ENCODE measurements around the gene GIT2.
A peak's percentile ranks its signal among the peaks of the same experiment; 100 is the strongest.
"Not testable (repeated sequence)": the region's sequence is repeated elsewhere in the genome, so short reads cannot be mapped to it uniquely, and the experiment has no call there.

GIT2 gene

GRCh38 chr12:110012137-110012536 lies 16.0 kb upstream of the GIT2 start:
- H3K36me3 Mint-ChIP-seq (ENCODE audit: low read depth): peaks cover 26% of the 10 kb centered on the region
- peak overlapping the region; percentile 55 for H3K27ac Mint-ChIP-seq
- no peak overlapping the region for H3K4me3 Mint-ChIP-seq
- H3K9me3 Mint-ChIP-seq: no peaks in the 10 kb centered on the region
- H3K4me1 Mint-ChIP-seq (ENCODE audit: low read depth): peaks cover 52% of the 10 kb centered on the region
- H3K27me3 Mint-ChIP-seq (ENCODE audit: low read depth): no peaks in the 10 kb centered on the region

- Mint-ChIP-seq H3K27ac (peak overlapping the region; percentile 55), H3K4me3 (no peak overlapping the region), H3K36me3 (ENCODE audit: low read depth) (peaks cover 34% of the 10 kb centered on the region), H3K27me3 (ENCODE audit: low read depth) (no peaks in the 10 kb centered on the region), H3K9me3 (no peaks in the 10 kb centered on the region), H3K4me1 (ENCODE audit: low read depth) (peaks cover 52% of the 10 kb centered on the region)
Measured at GRCh38 chr12:110010853-110011723, 14.9 kb upstream of the GIT2 start.

- H3K4me1 Mint-ChIP-seq (ENCODE audit: low read depth): peaks cover 56% of the 10 kb centered on the region
- H3K36me3 Mint-ChIP-seq (ENCODE audit: low read depth): peaks cover 39% of the 10 kb centered on the region
- H3K4me3 Mint-ChIP-seq: not testable (repeated sequence)
Measured at GRCh38 chr12:110008681-110009398, 12.7 kb upstream of the GIT2 start.

GRCh38 chr12:110007881-110008280 lies 11.7 kb upstream of the GIT2 start:
- Mint-ChIP-seq H3K36me3 (ENCODE audit: low read depth) (peaks cover 42% of the 10 kb centered on the region), H3K9me3 (no peaks in the 10 kb centered on the region), H3K4me1 (ENCODE audit: low read depth) (peaks cover 58% of the 10 kb centered on the region), H3K4me3 (no peak overlapping the region), H3K27ac (peak overlapping the region; percentile 56), H3K27me3 (ENCODE audit: low read depth) (no peaks in the 10 kb centered on the region)

More at GRCh38 chr12:110008681-110009398, 12.7 kb upstream of the GIT2 start:
- H3K27me3 Mint-ChIP-seq (ENCODE audit: low read depth); H3K9me3 Mint-ChIP-seq; H3K27ac Mint-ChIP-seq: not testable (repeated sequence)

- H3K36me3 Mint-ChIP-seq (ENCODE audit: low read depth): peaks cover 36% of the 10 kb centered on the region
- H3K27me3 Mint-ChIP-seq (ENCODE audit: low read depth): no peaks in the 10 kb centered on the region
- H3K4me3 Mint-ChIP-seq: no peak overlapping the region
- H3K27ac Mint-ChIP-seq: no peak overlapping the region
- H3K9me3 Mint-ChIP-seq: no peaks in the 10 kb centered on the region
- H3K4me1 Mint-ChIP-seq (ENCODE audit: low read depth): peaks cover 45% of the 10 kb centered on the region
Measured at GRCh38 chr12:110006115-110006514, 9.9 kb upstream of the GIT2 start.

GRCh38 chr12:110005319-110005973 lies 9.3 kb upstream of the GIT2 start:
- Mint-ChIP-seq H3K27me3 (ENCODE audit: low read depth) (no peaks in the 10 kb centered on the region), H3K36me3 (ENCODE audit: low read depth) (peaks cover 38% of the 10 kb centered on the region), H3K27ac (peak overlapping the region; percentile 62), H3K4me1 (ENCODE audit: low read depth) (peaks cover 41% of the 10 kb centered on the region), H3K9me3 (no peaks in the 10 kb centered on the region), H3K4me3 (peak overlapping the region; percentile 43)

- Mint-ChIP-seq H3K4me1 (ENCODE audit: low read depth) (peaks cover 40% of the 10 kb centered on the region), H3K27ac (peak overlapping the region; percentile 55), H3K4me3 (peak overlapping the region; percentile 31), H3K9me3 (no peaks in the 10 kb centered on the region), H3K36me3 (ENCODE audit: low read depth) (peaks cover 36% of the 10 kb centered on the region), H3K27me3 (ENCODE audit: low read depth) (no peaks in the 10 kb centered on the region)
Measured at GRCh38 chr12:110004598-110004997, 8.4 kb upstream of the GIT2 start.

GRCh38 chr12:110002676-110003515 lies 6.7 kb upstream of the GIT2 start:
- Mint-ChIP-seq H3K36me3 (ENCODE audit: low read depth) (peaks cover 30% of the 10 kb centered on the region), H3K27ac (peak overlapping the region; percentile 31), H3K9me3 (no peaks in the 10 kb centered on the region), H3K4me3 (no peak overlapping the region), H3K4me1 (ENCODE audit: low read depth) (peaks cover 43% of the 10 kb centered on the region), H3K27me3 (ENCODE audit: low read depth) (no peaks in the 10 kb centered on the region)

GRCh38 chr12:110001596-110001995 lies 5.4 kb upstream of the GIT2 start:
- no peak overlapping the region for H3K27ac Mint-ChIP-seq
- peaks cover 47% of the 10 kb centered on the region for H3K4me1 Mint-ChIP-seq (ENCODE audit: low read depth)
- H3K4me3 Mint-ChIP-seq: no peak overlapping the region
- peaks cover 22% of the 10 kb centered on the region for H3K36me3 Mint-ChIP-seq (ENCODE audit: low read depth)
- no peaks in the 10 kb centered on the region for H3K27me3 Mint-ChIP-seq (ENCODE audit: low read depth)
- no peaks in the 10 kb centered on the region for H3K9me3 Mint-ChIP-seq

- Mint-ChIP-seq H3K27ac (peak overlapping the region; percentile 91), H3K27me3 (ENCODE audit: low read depth) (no peaks in the 10 kb centered on the region), H3K9me3 (no peaks in the 10 kb centered on the region), H3K4me1 (ENCODE audit: low read depth) (peaks cover 42% of the 10 kb centered on the region), H3K4me3 (peak overlapping the region; percentile 98), H3K36me3 (ENCODE audit: low read depth) (peaks cover 11% of the 10 kb centered on the region)
Measured at GRCh38 chr12:109999983-110000505, 3.9 kb upstream of the GIT2 start.

- peak overlapping the region; percentile 98 for H3K4me3 Mint-ChIP-seq
- H3K4me1 Mint-ChIP-seq (ENCODE audit: low read depth): peaks cover 43% of the 10 kb centered on the region
- peaks cover 13% of the 10 kb centered on the region for H3K36me3 Mint-ChIP-seq (ENCODE audit: low read depth)
- H3K27ac Mint-ChIP-seq: peak overlapping the region; percentile 91
- no peaks in the 10 kb centered on the region for H3K27me3 Mint-ChIP-seq (ENCODE audit: low read depth)
- no peaks in the 10 kb centered on the region for H3K9me3 Mint-ChIP-seq
Measured at GRCh38 chr12:109999649-109999971, 3.4 kb upstream of the GIT2 start.

- no peaks in the 10 kb centered on the region for H3K9me3 Mint-ChIP-seq
- peaks cover 17% of the 10 kb centered on the region for H3K36me3 Mint-ChIP-seq (ENCODE audit: low read depth)
- H3K27me3 Mint-ChIP-seq (ENCODE audit: low read depth): no peaks in the 10 kb centered on the region
- H3K4me1 Mint-ChIP-seq (ENCODE audit: low read depth): peaks cover 44% of the 10 kb centered on the region
- H3K27ac Mint-ChIP-seq: peak within 1 kb of the TSS; percentile 96
- peak within 1 kb of the TSS; percentile 98 for H3K4me3 Mint-ChIP-seq
Measured at GRCh38 chr12:109998904-109999648, 2.9 kb upstream of the GIT2 start, which contains the start of gene ANKRD13A. ANKRD13A (plus strand) TSS chr12:109999430; CDS start chr12:109999689, 259 bp downstream.

GRCh38 chr12:109998241-109998903 lies 2.2 kb upstream of the GIT2 start:
- H3K4me1 Mint-ChIP-seq (ENCODE audit: low read depth): peaks cover 47% of the 10 kb centered on the region
- peak overlapping the region; percentile 96 for H3K27ac Mint-ChIP-seq
- peaks cover 15% of the 10 kb centered on the region for H3K36me3 Mint-ChIP-seq (ENCODE audit: low read depth)
- no peaks in the 10 kb centered on the region for H3K27me3 Mint-ChIP-seq (ENCODE audit: low read depth)
- no peaks in the 10 kb centered on the region for H3K9me3 Mint-ChIP-seq
- peak overlapping the region; percentile 89 for H3K4me3 Mint-ChIP-seq

All from T-helper 1 cell treated with Interleukin-12 subunit alpha and Interleukin-12 subunit beta and Interleukin-4 antibody, amounts not matched to agents 30 μg/mL and 1 μg/mL, for 36 hours (primary cell).